ENCODE results near the gene LPCAT1.
"Not testable (repeated sequence)": the region's sequence is repeated elsewhere in the genome, so short reads cannot be mapped to it uniquely, and the experiment has no call there.

Gene LPCAT1

GRCh38 chr5:1461396-1461795 is 62.4 kb downstream of the LPCAT1 start:
- no peak overlapping the region for H3K4me3 ChIP-seq (ENCODE audit: low read depth, low read length)
- TF ChIP-seq, protein P1, sequence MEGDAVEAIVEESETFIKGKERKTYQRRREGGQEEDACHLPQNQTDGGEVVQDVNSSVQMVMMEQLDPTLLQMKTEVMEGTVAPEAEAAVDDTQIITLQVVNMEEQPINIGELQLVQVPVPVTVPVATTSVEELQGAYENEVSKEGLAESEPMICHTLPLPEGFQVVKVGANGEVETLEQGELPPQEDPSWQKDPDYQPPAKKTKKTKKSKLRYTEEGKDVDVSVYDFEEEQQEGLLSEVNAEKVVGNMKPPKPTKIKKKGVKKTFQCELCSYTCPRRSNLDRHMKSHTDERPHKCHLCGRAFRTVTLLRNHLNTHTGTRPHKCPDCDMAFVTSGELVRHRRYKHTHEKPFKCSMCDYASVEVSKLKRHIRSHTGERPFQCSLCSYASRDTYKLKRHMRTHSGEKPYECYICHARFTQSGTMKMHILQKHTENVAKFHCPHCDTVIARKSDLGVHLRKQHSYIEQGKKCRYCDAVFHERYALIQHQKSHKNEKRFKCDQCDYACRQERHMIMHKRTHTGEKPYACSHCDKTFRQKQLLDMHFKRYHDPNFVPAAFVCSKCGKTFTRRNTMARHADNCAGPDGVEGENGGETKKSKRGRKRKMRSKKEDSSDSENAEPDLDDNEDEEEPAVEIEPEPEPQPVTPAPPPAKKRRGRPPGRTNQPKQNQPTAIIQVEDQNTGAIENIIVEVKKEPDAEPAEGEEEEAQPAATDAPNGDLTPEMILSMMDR (IDR thresholded peaks at IDR 0.05; ENCODE audit: low read depth, low read length) = no peak

- TF ChIP-seq, protein P1 (IDR thresholded peaks at IDR 0.05; ENCODE audit: low read depth, low read length) = no peak
These were observed 63.6 kb downstream of the LPCAT1 start for GRCh38 chr5:1460054-1460682.

DNA sequence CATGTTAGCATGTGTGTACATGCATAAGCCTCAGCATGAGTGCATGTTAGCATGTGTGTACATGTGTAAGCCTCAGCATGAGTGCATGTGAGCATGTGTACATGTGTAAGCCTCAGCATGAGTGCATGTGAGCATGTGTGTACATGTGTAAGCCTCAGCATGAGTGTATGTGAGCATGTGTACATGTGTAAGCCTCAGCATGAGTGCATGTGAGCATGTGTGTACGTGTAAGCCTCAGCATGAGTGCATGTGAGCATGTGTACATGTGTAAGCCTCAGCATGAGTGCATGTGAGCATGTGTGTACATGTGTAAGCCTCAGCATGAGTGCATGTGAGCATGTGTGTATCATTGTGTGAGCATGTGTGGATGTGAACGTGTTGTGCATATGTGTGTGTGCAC is 64.3 kb downstream of the LPCAT1 start:
- not testable (repeated sequence) for H3K4me3 ChIP-seq (ENCODE audit: low read depth, low read length)

More at GRCh38 chr5:1460054-1460682, 63.6 kb downstream of the LPCAT1 start:
- no peak overlapping the region for H3K4me3 ChIP-seq (ENCODE audit: low read depth, low read length)

GRCh38 chr5:1456110-1456881 is 67.5 kb downstream of the LPCAT1 start:
- not testable (repeated sequence) for H3K4me3 ChIP-seq (ENCODE audit: low read depth, low read length)

DNA sequence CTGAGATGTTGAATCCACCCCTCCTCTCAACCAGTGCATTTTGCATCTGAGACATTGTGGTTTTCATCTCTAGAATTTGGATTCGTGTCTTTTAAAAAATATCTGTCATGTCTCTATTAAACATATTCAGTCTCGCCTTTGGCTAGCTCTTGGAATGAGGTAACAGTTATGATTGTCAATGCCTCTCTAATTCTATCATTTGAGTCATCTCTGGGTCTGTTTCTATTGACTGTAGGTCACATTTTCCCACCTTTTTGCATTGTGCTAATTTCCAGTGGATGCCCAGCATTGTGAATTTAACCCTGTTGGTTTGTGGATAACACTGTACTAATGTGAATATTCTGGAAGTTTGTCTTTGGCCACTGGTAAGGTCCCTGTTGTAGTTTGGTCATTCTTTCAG is 70.1 kb downstream of the LPCAT1 start:
- TF ChIP-seq, protein P1 (IDR thresholded peaks at IDR 0.05; ENCODE audit: low read depth, low read length) = no peak
- H3K4me3 ChIP-seq (ENCODE audit: low read depth, low read length) = no peak overlapping the region

DNA sequence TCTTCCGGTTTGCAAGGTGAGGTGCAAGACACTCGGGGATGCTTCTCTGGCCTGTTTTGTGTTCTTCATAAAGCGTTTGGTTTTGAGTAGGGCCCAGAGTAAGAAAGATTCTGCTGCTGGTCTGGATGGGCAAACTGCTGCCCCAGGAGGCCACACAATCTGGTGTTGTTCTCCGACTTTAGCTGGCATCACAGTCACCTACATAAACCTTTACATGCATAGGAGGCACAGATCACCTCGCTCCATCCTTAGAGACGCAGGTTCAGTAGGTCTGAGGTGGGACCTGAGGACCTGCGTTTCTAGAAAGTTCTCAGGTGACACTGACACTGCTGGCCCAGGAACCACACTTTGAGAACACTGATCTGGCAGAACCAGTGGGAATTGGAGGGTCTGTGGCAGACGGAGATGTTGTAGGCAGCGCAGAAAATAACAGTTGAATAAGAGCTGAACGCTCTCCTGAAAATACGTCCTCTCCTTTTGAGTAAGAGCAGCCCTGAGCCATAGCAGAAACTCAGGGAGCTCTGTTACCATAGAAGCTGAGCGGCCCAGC is 74.6 kb downstream of the LPCAT1 start:
- TF ChIP-seq, protein P1 (IDR thresholded peaks at IDR 0.05; ENCODE audit: low read depth, low read length) = no peak
- no peak overlapping the region for H3K4me3 ChIP-seq (ENCODE audit: low read depth, low read length)

DNA sequence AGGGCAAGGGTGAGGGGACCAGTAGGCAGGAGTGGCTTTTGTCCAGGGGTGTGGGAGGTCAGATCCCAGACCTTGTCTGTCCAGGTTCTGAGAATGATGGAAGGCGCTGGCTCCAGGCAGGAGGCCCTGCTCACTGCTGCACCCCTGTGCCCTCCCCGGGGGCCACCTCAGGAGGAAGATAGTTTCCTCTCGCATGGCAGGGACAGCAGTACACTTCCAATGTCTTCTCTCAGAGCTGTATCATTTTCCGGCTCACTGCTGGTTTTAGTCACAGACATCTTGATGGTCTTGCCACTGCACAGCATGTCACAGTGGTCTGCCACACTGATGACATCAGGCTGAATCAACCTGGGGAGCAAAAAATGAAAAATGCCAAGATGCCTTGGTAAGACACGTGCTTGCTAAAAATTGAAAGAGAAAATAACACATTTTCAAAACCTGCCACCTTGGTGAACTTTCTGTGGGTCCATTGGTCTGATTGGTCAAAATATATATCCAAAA is 75.2 kb downstream of the LPCAT1 start:
- TF ChIP-seq, protein P1 (IDR thresholded peaks at IDR 0.05; ENCODE audit: low read depth, low read length) = no peak
- no peak overlapping the region for H3K4me3 ChIP-seq (ENCODE audit: low read depth, low read length)

- no peak overlapping the region for H3K4me3 ChIP-seq (ENCODE audit: low read depth, low read length)
- TF ChIP-seq, protein P1 (IDR thresholded peaks at IDR 0.05; ENCODE audit: low read depth, low read length) = no peak
These were observed 75.9 kb downstream of the LPCAT1 start for GRCh38 chr5:1447671-1448361.

Data from WI38 (cell line).